Activated T-cell treated with anti-CD3 and anti-CD28 coated beads, Interleukin-2, amount 50 U/mL, for 24 hours (primary cell): ENCODE data around the gene ZBTB38.

Source experiments
- DNase-seq: peaks from one replicate; pipeline ENCODE4 v3.0.0-alpha.2; 2020
- H3K27ac Mint-ChIP-seq: 2 replicates; pipeline ENCODE4 v1.8.0; 2020; ENCODE audit warnings: mild to moderate bottlenecking, mixed read lengths
- H3K27me3 Mint-ChIP-seq: 2 replicates; pipeline ENCODE4 v1.8.0; 2020; ENCODE audit warnings: mixed read lengths
- H3K36me3 Mint-ChIP-seq: 2 replicates; pipeline ENCODE4 v1.8.0; 2020; ENCODE audit warnings: low read depth, mixed read lengths
- H3K4me1 Mint-ChIP-seq: 2 replicates; pipeline ENCODE4 v1.8.0; 2020; ENCODE audit warnings: low read depth, mixed read lengths
- H3K4me3 Mint-ChIP-seq: 2 replicates; pipeline ENCODE4 v1.8.0; 2020; ENCODE audit warnings: mild to moderate bottlenecking, moderate library complexity, mixed read lengths
- H3K9me3 Mint-ChIP-seq: 2 replicates; pipeline ENCODE4 v1.8.0; 2020; ENCODE audit warnings: mixed read lengths

The ZBTB38 gene

GRCh38 chr3:141384575-141384974, 16.3 kb downstream of the ZBTB38 start:
- no peak overlapping the region for H3K4me3 Mint-ChIP-seq
- no peaks in the 10 kb centered on the region for H3K9me3 Mint-ChIP-seq
- no peak overlapping the region for H3K27ac Mint-ChIP-seq
- no peaks in the 10 kb centered on the region for H3K36me3 Mint-ChIP-seq
- no peak for DNase-seq
- no peaks in the 10 kb centered on the region for H3K27me3 Mint-ChIP-seq
- peaks cover 24% of the 10 kb centered on the region for H3K4me1 Mint-ChIP-seq

DNA sequence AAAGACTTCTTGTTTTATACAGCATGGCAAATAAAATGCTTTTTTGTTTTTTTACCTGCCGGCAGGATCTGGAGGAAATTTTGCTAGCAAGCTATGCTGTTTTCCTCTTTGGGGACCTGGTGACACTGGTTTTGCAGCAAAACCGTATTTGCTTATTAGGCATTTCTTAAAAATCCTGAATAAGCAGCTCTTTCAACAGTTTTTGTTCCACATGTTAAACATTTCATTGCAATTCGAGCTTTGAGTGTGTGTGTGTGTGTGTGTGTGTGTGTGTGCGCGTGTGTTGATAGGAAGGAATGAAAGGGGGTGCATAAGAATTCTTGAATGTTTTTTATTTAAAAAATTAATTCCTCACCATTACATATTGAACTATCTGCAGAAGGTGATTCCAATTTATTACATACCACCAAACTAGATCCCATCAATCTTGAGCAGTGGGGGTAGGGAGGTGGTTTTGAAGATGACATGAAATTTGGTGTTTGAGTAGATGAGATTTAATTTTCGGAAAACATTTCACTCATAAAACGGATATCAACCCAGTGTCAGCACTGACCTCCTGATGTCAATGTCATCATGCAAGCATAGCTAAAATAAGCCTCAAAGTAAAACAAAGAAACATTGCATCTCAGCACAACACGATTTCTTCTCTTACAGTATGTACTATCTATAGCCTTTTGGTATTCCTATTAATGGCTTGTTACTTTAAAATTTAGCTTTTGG, 17.3 kb downstream of the ZBTB38 start:
- no peak for DNase-seq
- H3K9me3 Mint-ChIP-seq = no peaks in the 10 kb centered on the region
- peaks cover 18% of the 10 kb centered on the region for H3K4me1 Mint-ChIP-seq
- H3K27ac Mint-ChIP-seq = no peak overlapping the region
- peak overlapping the region; percentile 50 for H3K4me3 Mint-ChIP-seq
- H3K27me3 Mint-ChIP-seq = no peaks in the 10 kb centered on the region
- no peaks in the 10 kb centered on the region for H3K36me3 Mint-ChIP-seq

DNA sequence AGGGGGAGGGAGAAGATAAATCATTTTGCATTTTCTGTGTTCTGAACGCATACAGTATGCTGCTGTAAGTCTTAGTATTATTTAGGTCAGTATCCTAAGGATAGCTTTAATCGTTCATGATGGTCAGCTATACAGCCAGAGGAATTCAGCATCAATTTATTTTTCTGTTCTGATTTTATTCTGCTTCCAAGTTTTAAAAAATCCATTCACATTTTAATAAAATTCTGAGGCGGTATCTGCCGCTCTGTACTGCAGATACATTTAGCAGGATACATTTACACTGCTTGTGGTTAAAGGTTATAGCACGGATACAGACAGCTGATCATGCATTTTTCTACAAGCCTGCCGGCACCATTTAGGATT, 17.8 kb downstream of the ZBTB38 start:
- Mint-ChIP-seq H3K27me3 (no peaks in the 10 kb centered on the region), H3K4me3 (peak overlapping the region; percentile 50), H3K9me3 (no peaks in the 10 kb centered on the region), H3K36me3 (no peaks in the 10 kb centered on the region), H3K4me1 (peaks cover 13% of the 10 kb centered on the region), H3K27ac (no peak overlapping the region)
- no peak for DNase-seq

DNA sequence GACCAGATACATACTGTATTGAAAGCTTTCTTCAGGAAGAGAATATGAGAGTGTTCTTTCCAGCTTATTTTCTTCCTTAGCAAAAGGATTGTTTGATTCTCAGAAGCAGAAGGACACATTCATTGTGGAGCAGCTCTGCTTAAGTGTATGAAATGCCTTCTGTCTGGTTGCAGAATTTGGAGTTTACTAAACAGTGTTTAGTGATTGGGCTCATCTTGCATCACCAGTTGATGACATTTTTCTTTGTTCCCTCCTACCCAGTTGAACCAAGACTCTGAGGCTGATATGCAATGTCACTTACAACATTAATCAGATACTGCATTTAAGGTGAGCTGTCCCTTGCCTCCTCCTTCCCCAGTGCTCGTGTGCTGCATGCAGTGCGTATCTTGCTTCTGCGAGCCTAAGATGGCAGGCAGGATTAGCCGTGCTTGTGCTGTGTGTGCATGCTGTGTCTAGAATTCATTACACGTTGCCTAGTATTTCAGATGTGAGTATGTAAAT, 18.4 kb downstream of the ZBTB38 start:
- DNase-seq = no peak
- Mint-ChIP-seq H3K9me3 (no peaks in the 10 kb centered on the region), H3K27me3 (no peaks in the 10 kb centered on the region), H3K36me3 (no peaks in the 10 kb centered on the region), H3K27ac (peak overlapping the region; percentile 20), H3K4me1 (peaks cover 18% of the 10 kb centered on the region), H3K4me3 (peak overlapping the region; percentile 50)

DNA sequence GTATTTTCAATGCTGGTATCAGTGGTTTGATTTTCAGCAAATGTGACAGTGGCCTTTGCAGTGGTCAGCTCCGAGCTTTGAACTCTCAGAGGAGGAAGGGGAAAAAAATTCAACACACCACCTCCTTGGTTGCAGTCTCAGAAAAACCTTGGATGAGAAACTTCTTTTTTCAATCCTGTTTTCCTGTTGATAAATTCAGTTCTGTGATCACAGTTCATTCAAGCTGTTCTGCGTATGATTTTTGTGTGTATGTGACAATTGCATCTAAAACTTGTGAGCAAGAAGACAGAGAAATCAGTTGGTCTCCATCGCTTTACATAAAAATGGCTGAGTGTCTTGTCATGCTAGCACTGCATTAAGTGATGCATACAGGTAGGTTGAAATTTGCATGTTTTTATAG, 19.2 kb downstream of the ZBTB38 start:
- Mint-ChIP-seq H3K9me3 (no peaks in the 10 kb centered on the region), H3K27ac (no peak overlapping the region), H3K4me1 (peaks cover 20% of the 10 kb centered on the region), H3K27me3 (no peaks in the 10 kb centered on the region), H3K4me3 (peak overlapping the region; percentile 50), H3K36me3 (no peaks in the 10 kb centered on the region)
- no peak for DNase-seq

GRCh38 chr3:141388395-141388794, 20.1 kb downstream of the ZBTB38 start:
- Mint-ChIP-seq H3K4me3 (peak overlapping the region; percentile 63), H3K27me3 (no peaks in the 10 kb centered on the region), H3K27ac (no peak overlapping the region), H3K9me3 (no peaks in the 10 kb centered on the region), H3K36me3 (no peaks in the 10 kb centered on the region), H3K4me1 (peaks cover 20% of the 10 kb centered on the region)
- no peak for DNase-seq

DNA sequence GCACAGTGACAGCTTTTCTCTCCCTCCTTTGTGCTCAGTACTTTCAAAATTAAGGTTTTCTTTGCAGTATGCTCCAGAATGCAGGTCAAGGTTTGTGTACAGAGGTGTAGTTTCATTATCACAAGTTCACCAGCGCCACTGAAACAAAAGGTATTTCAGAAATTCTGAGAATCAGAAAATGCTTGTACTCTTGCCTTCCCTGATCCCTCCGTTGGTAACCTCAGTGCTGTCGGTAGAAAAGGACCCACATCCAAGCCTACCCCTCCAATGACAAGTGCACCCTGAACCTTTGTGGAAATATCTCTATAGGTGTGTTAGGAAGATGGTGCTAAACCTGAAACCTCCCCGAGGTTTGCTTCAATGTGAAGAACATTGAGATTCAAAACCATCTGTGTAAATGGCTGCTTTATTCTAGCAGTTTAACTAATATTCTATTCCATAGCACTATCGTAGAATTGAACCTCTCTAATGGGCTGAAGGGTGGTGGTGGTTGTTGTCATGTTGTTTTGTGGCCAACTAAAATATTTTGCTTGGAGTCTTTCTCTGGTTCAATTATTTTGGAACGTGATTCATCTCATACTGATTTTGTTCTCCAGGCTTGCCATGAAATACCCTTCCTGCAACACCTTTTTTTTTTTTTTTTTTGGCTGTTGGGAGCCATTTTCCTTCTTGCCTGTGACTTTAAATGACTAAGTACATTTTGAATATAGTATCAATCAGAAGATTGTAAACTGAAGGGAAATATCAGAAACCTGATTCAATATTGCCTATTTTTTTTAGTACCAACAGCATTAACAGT, 20.7 kb downstream of the ZBTB38 start:
- Mint-ChIP-seq H3K27ac (peak overlapping the region; percentile 7), H3K4me1 (peaks cover 20% of the 10 kb centered on the region), H3K9me3 (no peaks in the 10 kb centered on the region), H3K4me3 (peak overlapping the region; percentile 63), H3K27me3 (no peaks in the 10 kb centered on the region), H3K36me3 (no peaks in the 10 kb centered on the region)
- no peak for DNase-seq

DNA sequence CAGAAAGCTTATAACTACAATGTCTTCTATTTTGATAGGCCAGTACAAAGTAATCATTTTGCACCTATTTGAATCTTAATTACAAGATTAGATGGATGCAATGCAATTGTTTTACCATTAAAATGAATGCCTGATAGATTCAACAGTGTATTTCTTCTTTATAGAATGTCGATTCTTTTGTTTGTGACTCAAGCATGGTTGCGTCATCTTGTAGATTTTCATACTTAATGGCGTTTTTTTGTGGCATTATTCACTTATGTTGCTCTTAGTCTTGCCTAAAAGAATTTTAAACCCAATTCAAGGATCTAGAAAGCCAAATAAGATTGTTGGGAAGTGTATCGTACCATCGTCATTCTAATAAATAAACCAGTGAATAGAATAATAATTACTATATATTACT, 21.4 kb downstream of the ZBTB38 start:
- Mint-ChIP-seq H3K4me1 (peaks cover 20% of the 10 kb centered on the region), H3K9me3 (no peaks in the 10 kb centered on the region), H3K27me3 (no peaks in the 10 kb centered on the region), H3K4me3 (no peak overlapping the region), H3K36me3 (no peaks in the 10 kb centered on the region), H3K27ac (no peak overlapping the region)
- DNase-seq = no peak

GRCh38 chr3:141390747-141391146, 22.4 kb downstream of the ZBTB38 start:
- Mint-ChIP-seq H3K9me3 (no peaks in the 10 kb centered on the region), H3K27me3 (no peaks in the 10 kb centered on the region), H3K4me1 (peaks cover 21% of the 10 kb centered on the region), H3K27ac (no peak overlapping the region), H3K36me3 (no peaks in the 10 kb centered on the region), H3K4me3 (no peak overlapping the region)
- DNase-seq = no peak

DNA sequence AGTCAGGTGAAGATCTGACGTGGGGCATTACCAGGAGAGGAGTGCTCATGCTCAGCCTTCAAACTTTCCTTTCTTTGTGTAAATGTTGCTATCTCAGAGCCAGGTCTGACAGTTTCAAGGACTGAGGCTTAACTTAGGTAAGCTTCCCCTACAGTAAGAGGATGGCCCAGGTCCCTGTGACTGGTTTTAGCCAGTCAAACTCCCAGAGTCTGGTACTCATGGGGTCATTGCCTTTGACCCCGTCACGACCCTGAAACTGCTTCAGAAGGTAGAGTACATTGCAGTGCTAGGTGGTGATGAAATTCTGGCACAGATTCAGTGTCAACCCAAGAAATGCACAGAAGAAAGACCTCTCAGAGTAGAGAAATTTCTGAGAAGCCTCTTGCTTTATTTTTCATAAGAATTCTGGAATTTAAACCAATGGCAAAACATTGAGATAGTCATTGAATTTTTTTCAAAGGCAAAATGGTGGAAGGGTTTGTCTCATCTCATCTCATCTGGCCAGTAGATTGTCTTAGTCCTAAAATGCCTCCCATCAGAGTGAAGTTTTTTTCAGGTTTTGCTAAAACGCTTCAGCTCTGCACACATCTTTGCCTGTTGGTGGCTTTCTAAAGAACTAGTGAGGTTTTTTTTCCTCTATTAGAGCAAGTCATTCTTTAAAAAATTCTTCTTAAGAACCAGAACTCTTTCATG, 23.1 kb downstream of the ZBTB38 start:
- Mint-ChIP-seq H3K27ac (peak overlapping the region; percentile 20), H3K27me3 (no peaks in the 10 kb centered on the region), H3K9me3 (no peaks in the 10 kb centered on the region), H3K4me3 (no peak overlapping the region), H3K36me3 (no peaks in the 10 kb centered on the region), H3K4me1 (peaks cover 21% of the 10 kb centered on the region)
- DNase-seq = no peak

DNA sequence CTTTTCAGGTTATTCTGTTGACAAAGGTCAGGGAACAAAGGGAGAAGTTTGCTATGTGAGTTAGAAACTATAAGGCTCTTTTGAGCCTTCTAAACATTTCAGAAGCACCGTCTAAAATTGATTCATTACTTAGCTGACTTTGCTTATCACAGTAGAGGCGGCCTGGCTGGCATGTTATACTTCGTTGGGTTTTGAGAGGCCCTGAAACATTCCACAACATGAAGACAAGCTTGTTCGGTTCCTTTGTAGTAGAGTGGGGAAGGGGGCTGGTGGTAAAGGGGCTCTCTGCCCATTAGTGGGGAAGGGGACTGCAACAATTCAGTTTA, 23.6 kb downstream of the ZBTB38 start:
- Mint-ChIP-seq H3K27ac (no peak overlapping the region), H3K4me1 (peaks cover 21% of the 10 kb centered on the region), H3K4me3 (no peak overlapping the region), H3K27me3 (no peaks in the 10 kb centered on the region), H3K36me3 (no peaks in the 10 kb centered on the region), H3K9me3 (peaks cover 2% of the 10 kb centered on the region)
- no peak for DNase-seq

- no peak for DNase-seq
These were observed 24.1 kb downstream of the ZBTB38 start for GRCh38 chr3:141392416-141392815.

GRCh38 chr3:141392897-141393734, 24.8 kb downstream of the ZBTB38 start:
- no peak overlapping the region for H3K27ac Mint-ChIP-seq
- no peak for DNase-seq
- peaks cover 7% of the 10 kb centered on the region for H3K9me3 Mint-ChIP-seq
- H3K4me3 Mint-ChIP-seq = no peak overlapping the region
- H3K27me3 Mint-ChIP-seq = no peaks in the 10 kb centered on the region
- H3K36me3 Mint-ChIP-seq = no peaks in the 10 kb centered on the region
- peaks cover 23% of the 10 kb centered on the region for H3K4me1 Mint-ChIP-seq

More at GRCh38 chr3:141392416-141392815, 24.1 kb downstream of the ZBTB38 start:
- Mint-ChIP-seq H3K27me3 (no peaks in the 10 kb centered on the region), H3K9me3 (peaks cover 7% of the 10 kb centered on the region), H3K27ac (no peak overlapping the region), H3K4me1 (peaks cover 23% of the 10 kb centered on the region), H3K36me3 (no peaks in the 10 kb centered on the region), H3K4me3 (no peak overlapping the region)

GRCh38 chr3:141393735-141394076, 25.4 kb downstream of the ZBTB38 start:
- H3K27ac Mint-ChIP-seq = no peak overlapping the region
- no peaks in the 10 kb centered on the region for H3K36me3 Mint-ChIP-seq
- H3K9me3 Mint-ChIP-seq = peaks cover 7% of the 10 kb centered on the region
- DNase-seq = no peak
- H3K4me1 Mint-ChIP-seq = peaks cover 22% of the 10 kb centered on the region
- H3K4me3 Mint-ChIP-seq = no peak overlapping the region
- H3K27me3 Mint-ChIP-seq = no peaks in the 10 kb centered on the region
